ENCODE results near the gene ISLR.

The ISLR gene

GRCh38 chr15:74194572-74195559, 21.4 kb downstream of the ISLR start:
- DNase-seq (ENCODE audit: low spot score): no peak

- peak; percentile 89 for DNase-seq (ENCODE audit: low spot score)
Measured at GRCh38 chr15:74196175-74196574, 22.7 kb downstream of the ISLR start.

GRCh38 chr15:74197176-74197965, 23.9 kb downstream of the ISLR start:
- DNase-seq (ENCODE audit: low spot score): no peak

GRCh38 chr15:74199297-74199652, 25.8 kb downstream of the ISLR start:
- no peak for DNase-seq (ENCODE audit: low spot score)

- DNase-seq (ENCODE audit: low spot score): peak; percentile 88
Measured at GRCh38 chr15:74200412-74200815, 26.9 kb downstream of the ISLR start.

- no peak for DNase-seq (ENCODE audit: low spot score)
Measured at GRCh38 chr15:74200871-74201419, 27.4 kb downstream of the ISLR start.

GRCh38 chr15:74201710-74202420, 28.4 kb downstream of the ISLR start:
- DNase-seq (ENCODE audit: low spot score): no peak

- no peak for DNase-seq (ENCODE audit: low spot score)
Measured at GRCh38 chr15:74202452-74203401, 29.2 kb downstream of the ISLR start, which contains the start of gene STRA6. TSS of gene STRA6 (minus strand) at chr15:74202787. CDS start at chr15:74202267, 520 bp downstream.

GRCh38 chr15:74203914-74204431, 30.5 kb downstream of the ISLR start:
- no peak for DNase-seq (ENCODE audit: low spot score)

- DNase-seq (ENCODE audit: low spot score): no peak
Measured at GRCh38 chr15:74205582-74205947, 32.1 kb downstream of the ISLR start.

- DNase-seq (ENCODE audit: low spot score): no peak
Measured at GRCh38 chr15:74206801-74207281, 33.3 kb downstream of the ISLR start.

GRCh38 chr15:74207652-74208440, 34.3 kb downstream of the ISLR start:
- no peak for DNase-seq (ENCODE audit: low spot score)

GRCh38 chr15:74208496-74208895, 35.0 kb downstream of the ISLR start:
- DNase-seq (ENCODE audit: low spot score): no peak

GRCh38 chr15:74208901-74209559, 35.5 kb downstream of the ISLR start:
- peak; percentile 44 for DNase-seq (ENCODE audit: low spot score)

- DNase-seq (ENCODE audit: low spot score): no peak
Measured at GRCh38 chr15:74209560-74209958, 36.0 kb downstream of the ISLR start.

- DNase-seq (ENCODE audit: low spot score): peak; percentile 47
Measured at GRCh38 chr15:74209997-74210671, 36.6 kb downstream of the ISLR start.

- no peak for DNase-seq (ENCODE audit: low spot score)
Measured at GRCh38 chr15:74210729-74211128, 37.2 kb downstream of the ISLR start.

GRCh38 chr15:74211656-74212055, 38.1 kb downstream of the ISLR start:
- DNase-seq (ENCODE audit: low spot score): no peak
